GM18868 (cell line): ENCODE results near the gene TMSB4X.

Experiments
- ATAC-seq: cut with Tn5 transposase; IDR thresholded peaks from one replicate; pipeline ENCODE4 v1.9.1; 2021; ENCODE audit warnings: mild to moderate bottlenecking, moderate library complexity; ENCODE audit not compliant: unreplicated experiment

TMSB4X gene

GRCh38 chrX:12992544-12993118, 17.7 kb downstream of the TMSB4X start:
- no peak for ATAC-seq

- no peak for ATAC-seq
These were observed 18.9 kb downstream of the TMSB4X start for GRCh38 chrX:12993826-12994225.

DNA sequence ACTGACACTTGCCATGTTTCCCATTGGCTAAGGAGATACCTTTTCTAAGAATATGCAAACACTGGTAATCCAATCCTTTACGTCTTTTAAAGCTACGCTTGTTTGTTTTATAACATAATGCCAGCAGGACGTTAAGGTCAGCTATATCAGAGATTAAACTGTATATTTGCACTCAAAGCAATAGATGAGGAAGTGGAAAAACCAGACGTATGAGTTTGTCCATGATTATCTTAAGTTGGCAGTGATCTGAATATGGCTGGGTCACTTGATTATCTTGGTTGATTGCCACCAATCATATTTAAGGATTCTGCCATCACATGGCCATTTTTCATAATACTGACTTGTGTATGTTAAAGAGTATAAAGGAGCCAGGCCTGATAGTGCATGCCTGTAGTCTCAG, 19.4 kb downstream of the TMSB4X start:
- ATAC-seq: no peak

- no peak for ATAC-seq
These were observed 22.1 kb downstream of the TMSB4X start for GRCh38 chrX:12996934-12997435.

DNA sequence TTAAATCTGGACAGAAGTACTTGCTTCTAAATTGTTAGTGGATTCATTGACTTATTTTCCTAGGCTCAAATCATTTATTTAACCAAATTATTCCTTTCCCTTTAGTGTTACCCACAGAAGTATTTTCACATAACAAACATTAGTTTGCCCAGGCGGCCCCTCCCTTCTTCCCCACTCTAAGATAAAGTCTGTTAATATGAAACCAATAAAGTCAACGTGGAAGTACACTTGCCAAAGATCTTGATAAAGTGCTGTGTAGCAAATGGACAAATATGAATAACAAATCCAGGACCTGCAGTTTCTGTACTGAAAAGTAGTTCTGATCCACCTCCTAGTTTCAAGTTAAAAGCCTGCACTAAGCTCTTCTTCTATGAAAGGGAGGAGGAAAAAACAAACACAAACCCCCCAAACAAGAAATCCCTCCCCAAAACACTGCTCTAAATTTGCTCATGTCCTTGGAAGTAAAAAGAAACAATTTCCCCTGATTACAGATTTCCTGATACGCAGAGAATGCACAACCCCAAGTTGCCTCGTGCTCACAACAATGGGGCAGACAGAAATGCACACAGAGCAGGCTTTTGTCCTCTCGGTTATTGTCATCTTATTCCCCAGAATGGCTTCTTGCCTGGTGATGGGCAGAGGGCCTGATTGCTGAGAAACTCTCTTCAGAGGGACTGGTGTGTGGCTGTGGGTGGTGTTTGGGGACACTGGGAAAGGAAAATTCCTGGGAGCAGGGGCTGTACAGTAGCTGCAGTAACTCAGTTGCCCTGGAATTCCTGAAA, 23.2 kb downstream of the TMSB4X start:
- ATAC-seq: no peak

DNA sequence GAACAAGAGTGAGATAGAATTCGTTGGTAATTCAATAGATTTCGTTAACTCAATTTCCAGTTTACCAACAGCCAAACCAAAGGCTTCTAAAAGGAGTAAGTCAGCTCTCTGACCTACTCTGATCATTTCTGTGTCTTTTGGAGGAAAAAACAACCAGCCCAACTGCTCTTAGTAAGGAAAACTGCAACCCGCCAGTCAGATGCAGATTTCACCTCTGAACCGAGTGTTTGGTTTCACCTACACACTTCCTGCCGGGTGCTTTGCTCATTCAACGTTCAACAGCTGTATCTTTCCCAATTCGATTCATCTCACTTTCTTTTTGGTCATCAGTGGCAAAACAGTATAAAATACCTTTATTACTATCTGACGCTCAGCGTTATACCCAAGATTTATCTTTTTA, 24.5 kb downstream of the TMSB4X start:
- peak; percentile 56 for ATAC-seq

DNA sequence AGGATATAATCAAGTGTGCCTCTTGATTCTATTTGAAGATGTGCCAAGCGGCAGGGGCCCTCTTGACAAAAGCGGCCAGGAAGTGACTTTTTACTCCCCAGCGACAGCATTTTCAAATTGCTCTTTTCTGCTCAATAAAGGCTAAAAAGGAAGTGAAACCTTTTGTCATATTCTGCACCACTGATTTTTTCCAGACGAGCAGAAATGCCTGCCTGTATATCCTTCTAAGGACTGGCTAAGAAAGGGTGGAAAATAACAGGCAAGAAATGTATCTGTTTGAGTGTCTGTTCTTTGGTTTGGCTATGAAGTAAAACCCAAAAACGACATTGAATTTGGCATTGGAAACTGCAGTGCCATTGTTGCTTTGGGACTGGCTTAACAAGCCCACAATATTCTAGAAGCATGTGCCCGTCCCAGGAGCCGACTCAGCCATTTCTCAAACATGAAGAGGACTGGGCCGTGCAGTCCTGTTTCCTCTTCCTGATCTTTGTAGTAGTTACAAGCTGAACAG, 25.4 kb downstream of the TMSB4X start:
- peak; percentile 50 for ATAC-seq

DNA sequence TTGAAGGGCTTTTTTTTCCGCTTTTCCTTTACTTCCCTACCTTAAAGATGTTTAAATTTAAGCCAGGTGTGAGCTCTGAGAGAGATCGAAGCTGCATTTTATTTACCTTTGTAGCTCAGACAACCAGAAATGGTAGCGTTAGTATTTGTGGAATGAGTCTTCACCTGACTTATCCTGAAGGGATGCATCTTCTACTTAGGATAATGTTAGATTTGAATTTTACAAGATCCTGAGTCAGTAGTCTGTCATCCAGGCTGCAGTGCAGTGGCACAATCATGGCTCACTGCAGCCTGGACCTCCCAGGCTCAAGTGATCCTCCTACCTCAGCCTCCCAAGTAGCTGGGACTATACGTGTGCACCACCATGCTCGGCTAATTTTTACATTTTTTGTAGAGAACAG, 26.2 kb downstream of the TMSB4X start:
- ATAC-seq: no peak

DNA sequence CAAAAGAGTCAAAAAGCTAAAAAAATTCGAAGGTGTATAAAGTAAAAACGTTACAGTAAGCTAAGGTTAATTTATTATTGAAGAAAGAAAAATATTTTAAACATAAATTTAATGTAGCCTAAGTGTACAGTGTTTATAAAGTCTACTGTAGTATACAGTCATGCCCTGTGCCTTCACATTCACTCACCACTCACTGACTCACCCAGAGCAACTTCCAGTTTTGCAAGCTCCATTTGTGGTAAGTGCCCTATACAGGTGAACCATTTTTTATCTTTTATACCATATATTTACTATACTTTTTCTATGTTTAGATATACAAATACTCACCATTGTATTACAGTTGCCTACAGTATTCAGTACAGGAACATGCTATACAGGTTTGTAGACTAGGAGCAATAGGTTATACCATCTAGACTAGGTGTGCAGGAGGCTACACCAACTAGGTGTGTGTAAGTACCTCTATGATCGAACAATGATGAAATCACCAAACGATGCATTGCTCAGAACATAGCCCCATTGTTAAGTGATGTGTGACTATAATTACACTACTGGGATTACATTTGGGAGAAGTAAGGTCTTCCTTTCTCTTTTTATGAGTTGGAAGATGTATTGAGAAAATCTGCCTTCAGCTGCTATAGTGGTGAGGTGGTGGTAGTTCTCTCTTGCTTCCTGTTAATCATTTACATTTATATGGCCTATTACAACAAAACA, 27.2 kb downstream of the TMSB4X start:
- ATAC-seq: no peak

- ATAC-seq: peak; percentile 56
These were observed 31.0 kb downstream of the TMSB4X start for GRCh38 chrX:13005661-13006473.

DNA sequence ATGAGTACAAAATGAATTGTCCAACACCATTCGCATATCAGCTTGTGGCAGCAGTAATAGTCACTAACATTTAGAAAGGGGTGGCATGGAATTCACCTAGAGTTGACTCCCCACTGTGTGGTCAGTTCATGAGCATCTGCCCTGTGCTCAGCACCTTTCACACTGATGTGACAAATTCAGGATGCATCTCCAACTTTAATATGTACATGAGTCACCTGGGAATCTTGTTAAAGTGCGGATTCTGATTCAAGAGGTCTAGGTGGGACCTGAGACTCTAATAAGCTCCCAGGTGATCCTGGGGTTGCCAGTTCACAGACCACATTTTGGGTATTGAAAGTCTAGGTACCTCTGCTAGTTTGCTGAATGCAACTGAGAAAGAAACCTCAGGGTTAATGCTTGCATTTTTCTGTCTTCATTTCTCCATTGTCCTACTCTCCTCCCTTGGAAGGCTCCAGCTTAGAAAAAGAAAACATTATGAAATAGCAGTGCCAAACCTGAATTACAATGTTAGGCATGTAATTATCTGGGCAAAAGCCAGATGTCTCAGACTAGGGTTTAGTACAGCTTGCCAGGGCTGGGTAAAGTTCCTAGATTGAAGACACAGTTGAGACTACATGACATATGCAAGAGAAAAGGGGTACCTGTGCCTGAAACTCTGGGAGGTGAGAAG, 32.7 kb downstream of the TMSB4X start:
- ATAC-seq: peak; percentile 6

DNA sequence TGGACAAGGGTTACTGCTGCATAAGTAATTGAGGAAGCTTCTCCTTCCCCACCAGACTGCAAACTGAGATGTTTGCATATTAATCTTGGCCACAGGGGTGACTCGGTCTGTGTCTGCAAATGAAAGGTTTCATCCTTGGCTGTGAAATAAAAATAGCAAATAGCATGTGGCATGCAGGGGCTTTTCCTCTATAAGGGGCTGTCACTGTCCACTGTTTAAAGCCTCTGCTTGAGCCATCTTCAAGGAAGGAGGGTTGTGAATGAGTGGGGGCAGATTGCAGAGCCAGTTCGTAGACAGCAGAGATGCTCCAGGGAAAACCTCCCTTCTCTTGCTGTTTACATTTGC, 33.3 kb downstream of the TMSB4X start:
- peak; percentile 39 for ATAC-seq

DNA sequence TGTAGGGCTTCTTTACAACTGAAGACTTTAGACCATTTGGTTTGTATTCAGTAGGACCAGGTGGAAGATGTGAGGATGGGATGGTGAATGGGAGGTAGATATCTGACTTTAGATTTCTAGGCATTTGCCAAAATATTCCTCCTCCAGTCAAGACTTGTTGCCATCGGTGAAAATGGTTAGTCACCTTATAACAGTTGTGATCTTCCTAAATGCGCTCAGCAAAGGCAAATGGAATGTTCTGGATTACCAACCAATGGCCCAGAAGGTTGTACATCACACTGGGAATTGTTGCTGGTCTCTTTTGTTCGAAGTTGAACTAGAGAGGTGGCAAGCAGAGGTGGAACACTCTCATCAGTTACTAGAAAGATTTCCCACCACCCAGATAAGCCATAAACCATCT, 33.9 kb downstream of the TMSB4X start:
- ATAC-seq: no peak

- ATAC-seq: no peak
These were observed 34.4 kb downstream of the TMSB4X start for GRCh38 chrX:13009273-13009672.

DNA sequence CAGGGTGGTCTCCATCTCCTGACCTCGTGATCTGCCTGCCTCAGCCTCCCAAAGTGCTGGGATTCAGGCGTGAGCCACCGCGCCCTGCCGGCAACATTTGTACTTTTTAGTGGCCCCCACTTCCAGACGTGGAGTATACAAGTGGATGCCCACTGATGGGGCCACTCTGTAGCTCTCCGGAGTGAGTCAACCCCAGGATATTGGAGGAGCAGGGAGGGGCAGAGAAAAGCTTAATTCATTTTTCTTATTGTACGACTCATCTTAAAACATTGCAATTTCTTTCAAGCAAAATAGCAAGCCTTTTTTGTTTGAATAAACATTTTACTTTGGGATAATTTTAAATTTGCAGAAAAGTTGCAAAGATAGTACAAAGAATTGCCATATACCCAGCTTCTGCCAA, 34.9 kb downstream of the TMSB4X start:
- ATAC-seq: no peak

DNA sequence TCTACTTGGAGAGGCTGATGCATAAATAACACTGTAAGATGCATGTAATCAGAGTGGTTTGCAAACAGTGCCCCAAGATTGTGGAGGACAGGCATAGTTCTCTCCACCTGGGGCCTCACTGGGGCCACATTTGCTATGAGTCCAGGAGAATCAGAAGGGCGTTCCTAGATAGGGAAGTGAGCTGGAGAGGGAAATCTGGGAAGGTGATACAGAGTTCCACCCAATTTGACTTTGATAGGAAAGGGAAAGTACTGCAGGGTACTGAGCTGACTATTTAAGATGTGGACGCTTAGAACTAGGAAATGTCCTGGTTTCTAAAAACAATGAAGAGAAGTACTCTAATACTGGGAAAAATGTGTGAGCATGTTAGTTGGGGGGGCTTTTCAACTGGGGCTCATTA, 35.6 kb downstream of the TMSB4X start:
- ATAC-seq: no peak

DNA sequence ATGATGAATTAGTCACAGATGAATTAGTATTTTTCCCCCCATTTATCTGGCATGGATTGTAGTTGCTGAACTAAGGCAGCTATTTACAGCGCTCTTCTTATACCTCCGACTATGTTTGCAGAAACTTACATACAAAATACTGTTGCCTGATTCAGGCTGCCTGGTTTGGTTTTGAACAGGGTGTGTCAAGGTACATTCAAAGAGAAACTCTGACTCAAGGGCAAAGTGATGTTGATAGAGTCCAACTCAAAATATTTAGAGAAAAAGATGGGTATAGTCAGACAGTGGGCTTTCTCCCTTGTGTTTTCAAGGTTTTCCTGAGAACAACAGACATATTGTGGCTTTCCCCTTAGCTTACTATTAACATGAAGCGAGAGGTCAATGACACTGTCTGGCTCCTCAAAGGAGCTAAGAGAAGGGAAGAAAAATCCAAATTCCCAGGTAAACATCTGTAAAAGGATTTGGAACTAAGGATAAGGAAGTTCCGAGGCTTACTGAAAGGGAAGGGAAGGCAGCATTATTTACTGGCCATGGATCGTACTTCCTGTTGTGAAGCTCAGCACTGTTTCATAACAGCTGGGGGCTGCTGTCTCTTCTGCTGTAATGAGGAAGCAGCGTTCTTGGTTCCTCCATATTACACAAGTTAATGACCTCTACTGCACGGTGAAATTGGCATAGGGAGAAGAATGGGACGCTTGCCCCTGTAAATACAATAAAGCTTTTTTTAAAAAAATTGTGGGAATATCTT, 38.6 kb downstream of the TMSB4X start:
- ATAC-seq: peak; percentile 85

DNA sequence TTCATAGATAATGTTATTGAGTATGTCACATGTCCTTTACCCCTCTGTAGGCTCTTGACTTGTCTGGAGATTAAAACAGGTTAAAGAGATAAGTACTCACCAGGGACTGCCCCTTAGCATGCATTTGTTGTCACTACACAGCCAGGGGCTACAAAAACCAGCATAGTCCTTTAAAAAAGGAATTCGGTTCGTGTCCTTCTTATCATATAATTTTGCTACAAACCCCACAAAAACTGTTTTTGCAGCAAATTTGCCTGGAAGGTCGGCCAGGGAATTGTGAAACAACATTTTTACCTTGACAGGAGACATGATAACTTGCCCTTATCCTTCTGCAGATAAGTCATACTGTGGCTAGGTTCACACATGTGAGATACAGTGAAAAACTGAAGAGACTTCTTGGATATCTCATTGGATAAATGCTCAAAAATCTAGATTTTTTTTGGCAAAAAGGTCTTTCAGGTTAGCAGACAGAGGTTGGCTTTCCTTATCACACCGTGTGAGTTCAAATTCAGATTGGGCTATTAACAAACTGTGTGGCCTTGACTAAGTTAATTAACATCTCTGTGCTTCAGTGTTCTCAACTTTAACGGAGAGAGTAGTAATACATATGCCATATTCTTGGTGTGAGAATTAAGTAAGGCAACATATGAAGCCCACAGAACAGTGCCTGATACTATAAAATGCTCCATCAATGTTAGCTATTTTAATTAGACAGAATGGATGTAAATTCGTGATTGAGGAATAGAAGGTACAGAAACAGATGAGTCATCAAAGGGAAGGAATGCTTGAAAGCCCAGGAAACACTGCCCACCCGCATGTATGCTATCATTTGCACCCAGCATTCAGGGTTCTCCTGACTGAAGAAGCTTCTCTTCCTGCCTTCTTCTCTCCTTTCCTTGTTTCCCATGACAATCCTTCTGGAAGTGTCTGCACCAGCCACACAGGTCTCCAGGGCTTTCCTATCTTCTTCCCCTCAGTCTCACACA, 39.5 kb downstream of the TMSB4X start:
- peak; percentile 26 for ATAC-seq
